Fibroblast of peridontal ligament (primary cell): ENCODE measurements around the gene ATP5PB.

Source experiments
- DNase-seq: peaks from one replicate; pipeline ENCODE4 v3.0.0-alpha.2; 2010; ENCODE audit errors: extremely low read depth

The ATP5PB gene

GRCh38 chr1:111448918-111449702, at the start of gene ATP5PB, which contains the start of gene WDR77:
TSS of gene ATP5PB (plus strand) at chr1:111449464. CDS start at chr1:111449542, 78 bp downstream.
TSS of gene WDR77 (minus strand) at chr1:111449256. CDS start at chr1:111449169, 87 bp downstream.
- DNase-seq: peak; percentile 100

GRCh38 chr1:111399792-111400610, 49.3 kb upstream of the ATP5PB start:
- DNase-seq: peak; percentile 74

GRCh38 chr1:111402083-111402482, 47.2 kb upstream of the ATP5PB start:
- DNase-seq: no peak

- no peak for DNase-seq
Measured at GRCh38 chr1:111404588-111404987, 44.7 kb upstream of the ATP5PB start.

GRCh38 chr1:111406321-111406768, 42.9 kb upstream of the ATP5PB start:
- peak; percentile 16 for DNase-seq

- DNase-seq: no peak
Measured at GRCh38 chr1:111407301-111407700, 42.0 kb upstream of the ATP5PB start.

- DNase-seq: no peak
Measured at GRCh38 chr1:111412839-111413238, 36.4 kb upstream of the ATP5PB start.

GRCh38 chr1:111414756-111415155, 34.5 kb upstream of the ATP5PB start:
- DNase-seq: no peak

GRCh38 chr1:111415461-111415860, 33.8 kb upstream of the ATP5PB start:
- no peak for DNase-seq

- peak; percentile 44 for DNase-seq
Measured at GRCh38 chr1:111417755-111418154, 31.5 kb upstream of the ATP5PB start.

- DNase-seq: no peak
Measured at GRCh38 chr1:111419037-111419436, 30.2 kb upstream of the ATP5PB start.

GRCh38 chr1:111420377-111420776, 28.9 kb upstream of the ATP5PB start:
- no peak for DNase-seq

GRCh38 chr1:111422546-111423391, 26.5 kb upstream of the ATP5PB start:
- peak; percentile 5 for DNase-seq

- no peak for DNase-seq
Measured at GRCh38 chr1:111424281-111424680, 25.0 kb upstream of the ATP5PB start.

- peak; percentile 54 for DNase-seq
Measured at GRCh38 chr1:111436726-111437125, 12.5 kb upstream of the ATP5PB start.

- no peak for DNase-seq
Measured at GRCh38 chr1:111439461-111440351, 9.6 kb upstream of the ATP5PB start.

GRCh38 chr1:111441573-111442192, 7.6 kb upstream of the ATP5PB start:
- DNase-seq: no peak

- DNase-seq: no peak
Measured at GRCh38 chr1:111442457-111442856, 6.8 kb upstream of the ATP5PB start.

- DNase-seq: no peak
Measured at GRCh38 chr1:111444031-111444430, 5.2 kb upstream of the ATP5PB start.

GRCh38 chr1:111446546-111446945, 2.7 kb upstream of the ATP5PB start:
- no peak for DNase-seq
